ENCODE results near the gene NRP2.

NRP2 gene

GRCh38 chr2:205751569-205752031 lies 69.3 kb downstream of the NRP2 start:
- Histone ChIP-seq H3K4me3 (ENCODE audit: insufficient read length, low read depth) (no peak overlapping the region), H3K9me3 (ENCODE audit: insufficient read depth, low read length) (no peaks in the 10 kb centered on the region), H3K4me1 (ENCODE audit: insufficient read depth, insufficient read length) (peaks cover 10% of the 10 kb centered on the region), H3K9ac (ENCODE audit: insufficient read length, low read depth) (no peak overlapping the region), H3K27me3 (ENCODE audit: insufficient read depth, insufficient read length) (no peaks in the 10 kb centered on the region), H3K36me3 (ENCODE audit: insufficient read depth, insufficient read length, low read length) (peaks cover 68% of the 10 kb centered on the region)
- no peak for DNase-seq (ENCODE audit: low read depth, low spot score)
- TF ChIP-seq YY1 (IDR thresholded peaks at IDR 0.05; ENCODE audit: insufficient read depth, insufficient read length) (no peak), ZNF274 (IDR thresholded peaks at IDR 0.05; ENCODE audit: low read depth, low read length) (no peak), SUZ12 (IDR thresholded peaks at IDR 0.05; ENCODE audit: extremely low read depth, insufficient read depth, insufficient read length) (no peak)

- TF ChIP-seq YY1 (IDR thresholded peaks at IDR 0.05; ENCODE audit: insufficient read depth, insufficient read length) (no peak), ZNF274 (IDR thresholded peaks at IDR 0.05; ENCODE audit: low read depth, low read length) (no peak), SUZ12 (IDR thresholded peaks at IDR 0.05; ENCODE audit: extremely low read depth, insufficient read depth, insufficient read length) (no peak)
- H3K27me3 ChIP-seq (ENCODE audit: insufficient read depth, insufficient read length) = no peaks in the 10 kb centered on the region
- H3K9ac ChIP-seq (ENCODE audit: insufficient read length, low read depth) = no peak overlapping the region
- peaks cover 10% of the 10 kb centered on the region for H3K4me1 ChIP-seq (ENCODE audit: insufficient read depth, insufficient read length)
- H3K9me3 ChIP-seq (ENCODE audit: insufficient read depth, low read length) = no peaks in the 10 kb centered on the region
- DNase-seq (ENCODE audit: low read depth, low spot score) = no peak
- H3K4me3 ChIP-seq (ENCODE audit: insufficient read length, low read depth) = no peak overlapping the region
- peaks cover 65% of the 10 kb centered on the region for H3K36me3 ChIP-seq (ENCODE audit: insufficient read depth, insufficient read length, low read length)
Measured at GRCh38 chr2:205752296-205752820, 70.1 kb downstream of the NRP2 start.

GRCh38 chr2:205752924-205753323 lies 70.6 kb downstream of the NRP2 start:
- Histone ChIP-seq H3K4me3 (ENCODE audit: insufficient read length, low read depth) (no peak overlapping the region), H3K9me3 (ENCODE audit: insufficient read depth, low read length) (no peaks in the 10 kb centered on the region), H3K9ac (ENCODE audit: insufficient read length, low read depth) (no peak overlapping the region), H3K36me3 (ENCODE audit: insufficient read depth, insufficient read length, low read length) (peaks cover 62% of the 10 kb centered on the region), H3K27me3 (ENCODE audit: insufficient read depth, insufficient read length) (no peaks in the 10 kb centered on the region), H3K4me1 (ENCODE audit: insufficient read depth, insufficient read length) (peaks cover 6% of the 10 kb centered on the region)
- no peak for DNase-seq (ENCODE audit: low read depth, low spot score)
- TF ChIP-seq ZNF274 (IDR thresholded peaks at IDR 0.05; ENCODE audit: low read depth, low read length) (no peak), YY1 (IDR thresholded peaks at IDR 0.05; ENCODE audit: insufficient read depth, insufficient read length) (no peak), SUZ12 (IDR thresholded peaks at IDR 0.05; ENCODE audit: extremely low read depth, insufficient read depth, insufficient read length) (no peak)

- no peak for TF ChIP-seq ZNF274 (IDR thresholded peaks at IDR 0.05; ENCODE audit: low read depth, low read length)
- TF ChIP-seq SUZ12 (IDR thresholded peaks at IDR 0.05; ENCODE audit: extremely low read depth, insufficient read depth, insufficient read length) = no peak
- no peak for TF ChIP-seq YY1 (IDR thresholded peaks at IDR 0.05; ENCODE audit: insufficient read depth, insufficient read length)
- peaks cover 72% of the 10 kb centered on the region for H3K36me3 ChIP-seq (ENCODE audit: insufficient read depth, insufficient read length, low read length)
- no peaks in the 10 kb centered on the region for H3K9me3 ChIP-seq (ENCODE audit: insufficient read depth, low read length)
- no peak overlapping the region for H3K4me3 ChIP-seq (ENCODE audit: insufficient read length, low read depth)
- no peak for DNase-seq (ENCODE audit: low read depth, low spot score)
- peaks cover 2% of the 10 kb centered on the region for H3K4me1 ChIP-seq (ENCODE audit: insufficient read depth, insufficient read length)
- no peak overlapping the region for H3K9ac ChIP-seq (ENCODE audit: insufficient read length, low read depth)
- H3K27me3 ChIP-seq (ENCODE audit: insufficient read depth, insufficient read length) = no peaks in the 10 kb centered on the region
Measured at GRCh38 chr2:205754285-205754923, 72.1 kb downstream of the NRP2 start.

GRCh38 chr2:205754924-205755321 lies 72.6 kb downstream of the NRP2 start:
- H3K4me3 ChIP-seq (ENCODE audit: insufficient read length, low read depth) = no peak overlapping the region
- peaks cover 67% of the 10 kb centered on the region for H3K36me3 ChIP-seq (ENCODE audit: insufficient read depth, insufficient read length, low read length)
- H3K27me3 ChIP-seq (ENCODE audit: insufficient read depth, insufficient read length) = no peaks in the 10 kb centered on the region
- TF ChIP-seq ZNF274 (IDR thresholded peaks at IDR 0.05; ENCODE audit: low read depth, low read length) (no peak), SUZ12 (IDR thresholded peaks at IDR 0.05; ENCODE audit: extremely low read depth, insufficient read depth, insufficient read length) (no peak), YY1 (IDR thresholded peaks at IDR 0.05; ENCODE audit: insufficient read depth, insufficient read length) (no peak)
- no peak for DNase-seq (ENCODE audit: low read depth, low spot score)
- H3K9me3 ChIP-seq (ENCODE audit: insufficient read depth, low read length) = no peaks in the 10 kb centered on the region
- H3K9ac ChIP-seq (ENCODE audit: insufficient read length, low read depth) = no peak overlapping the region
- peaks cover 2% of the 10 kb centered on the region for H3K4me1 ChIP-seq (ENCODE audit: insufficient read depth, insufficient read length)

GRCh38 chr2:205755923-205756322 lies 73.6 kb downstream of the NRP2 start:
- DNase-seq (ENCODE audit: low read depth, low spot score) = no peak
- no peak overlapping the region for H3K9ac ChIP-seq (ENCODE audit: insufficient read length, low read depth)
- H3K27me3 ChIP-seq (ENCODE audit: insufficient read depth, insufficient read length) = no peaks in the 10 kb centered on the region
- H3K4me3 ChIP-seq (ENCODE audit: insufficient read length, low read depth) = no peak overlapping the region
- H3K36me3 ChIP-seq (ENCODE audit: insufficient read depth, insufficient read length, low read length) = peaks cover 64% of the 10 kb centered on the region
- TF ChIP-seq ZNF274 (IDR thresholded peaks at IDR 0.05; ENCODE audit: low read depth, low read length) (no peak), SUZ12 (IDR thresholded peaks at IDR 0.05; ENCODE audit: extremely low read depth, insufficient read depth, insufficient read length) (no peak), YY1 (IDR thresholded peaks at IDR 0.05; ENCODE audit: insufficient read depth, insufficient read length) (no peak)
- H3K4me1 ChIP-seq (ENCODE audit: insufficient read depth, insufficient read length) = peaks cover 2% of the 10 kb centered on the region
- no peaks in the 10 kb centered on the region for H3K9me3 ChIP-seq (ENCODE audit: insufficient read depth, low read length)

GRCh38 chr2:205757271-205757670 lies 75.0 kb downstream of the NRP2 start:
- DNase-seq (ENCODE audit: low read depth, low spot score) = no peak
- TF ChIP-seq ZNF274 (IDR thresholded peaks at IDR 0.05; ENCODE audit: low read depth, low read length) (no peak), SUZ12 (IDR thresholded peaks at IDR 0.05; ENCODE audit: extremely low read depth, insufficient read depth, insufficient read length) (no peak)
- H3K9me3 ChIP-seq (ENCODE audit: insufficient read depth, low read length) = no peaks in the 10 kb centered on the region
- H3K4me3 ChIP-seq (ENCODE audit: insufficient read length, low read depth) = no peak overlapping the region
- no peak overlapping the region for H3K9ac ChIP-seq (ENCODE audit: insufficient read length, low read depth)
- peaks cover 2% of the 10 kb centered on the region for H3K4me1 ChIP-seq (ENCODE audit: insufficient read depth, insufficient read length)
- H3K36me3 ChIP-seq (ENCODE audit: insufficient read depth, insufficient read length, low read length) = peaks cover 55% of the 10 kb centered on the region
- no peaks in the 10 kb centered on the region for H3K27me3 ChIP-seq (ENCODE audit: insufficient read depth, insufficient read length)

Data from NT2/D1 (cell line).